Measurements from ENCODE around the gene SENP3. TPM values are rescaled to one million over a fixed set of nuclear protein-coding genes. Genes with fewer than 3 reads are reported as not detected.

SENP3 gene
- total RNA-seq, 1 experiment from 2014 or later, result 63.7 TPM

DNA sequence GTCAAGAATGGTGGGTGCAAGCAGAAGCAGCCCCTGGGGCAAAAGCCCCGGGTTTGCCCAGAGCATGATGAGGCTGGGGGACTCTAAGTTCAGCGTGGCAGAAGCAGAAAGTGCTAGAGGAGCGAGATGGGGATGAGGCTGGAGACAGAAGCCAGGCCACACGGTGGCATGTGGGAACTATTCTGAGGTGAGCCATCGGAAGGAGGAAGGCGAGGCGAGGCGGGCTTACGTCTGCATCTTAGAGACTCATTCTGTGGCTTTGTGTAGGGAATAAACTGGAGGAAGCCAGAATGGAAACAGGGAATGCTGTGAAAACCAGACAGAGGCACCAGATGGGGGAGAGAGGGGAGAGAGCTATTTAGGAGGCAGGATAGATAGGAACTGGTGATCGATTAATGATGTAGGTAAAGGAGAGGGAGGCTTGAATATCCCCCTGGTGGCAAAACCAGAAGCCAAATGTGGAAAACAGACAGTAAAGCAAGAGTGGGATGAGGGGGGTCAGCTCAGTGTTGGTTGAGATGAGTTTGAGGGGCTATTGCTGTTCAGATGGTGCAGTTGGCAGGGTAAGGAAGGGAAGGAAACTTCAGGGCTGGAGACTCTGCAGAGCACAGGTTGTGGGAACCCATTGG is 6.3 kb upstream of the SENP3 start:
- ATAC-seq (no peak), DNase-seq (ENCODE audit: low read depth, low spot score) (no peak)
- CTCF ChIA-PET, result interaction anchor here (0.6 to 0.7 kb wide), 2 partner anchors 13 to 186 kb away, joined by 3 to 8 read pairs; no protein-coding TSS in a partner anchor
- H3K36me3 ChIP-seq (ENCODE audit: control insufficient read depth, insufficient read depth, low read length), result no peaks in the 10 kb centered on the region
- BruUV-seq (replicated peaks), result no TSS peak
- H3K4me3 ChIP-seq (ENCODE audit: low read depth in 2 of 2, low read length in 2 of 2), result no peak overlapping the region
- POLR2A ChIA-PET, result no interaction called here
- no peak overlapping the region for H3K27ac ChIP-seq (ENCODE audit: low read length)
- TF ChIP-seq POLR2AphosphoS5 (IDR thresholded peaks at IDR 0.05; ENCODE audit: low read depth, low read length) (no peak), SIN3A (IDR thresholded peaks at IDR 0.05; ENCODE audit: borderline replicate concordance, insufficient read depth, low read depth, low read length) (no peak)
- intact Hi-C loops (cut with micrococcal nuclease; ENCODE audit: unreplicated experiment), result no loop called here
- no peaks in the 10 kb centered on the region for H3K9me3 ChIP-seq (ENCODE audit: control insufficient read depth, insufficient read depth, low read depth, low read length)
- in situ Hi-C loops (cut with HindIII; ENCODE audit: low pct_unique_long_range_greater_than_20kb, low sequenced_read_pairs), result no loop called here
- H3K27me3 ChIP-seq (ENCODE audit: control insufficient read depth, insufficient read depth, low read length), result no peaks in the 10 kb centered on the region
- peaks cover 26% of the 10 kb centered on the region for H3K4me1 ChIP-seq (ENCODE audit: control insufficient read depth, insufficient read depth, low read length)

DNA sequence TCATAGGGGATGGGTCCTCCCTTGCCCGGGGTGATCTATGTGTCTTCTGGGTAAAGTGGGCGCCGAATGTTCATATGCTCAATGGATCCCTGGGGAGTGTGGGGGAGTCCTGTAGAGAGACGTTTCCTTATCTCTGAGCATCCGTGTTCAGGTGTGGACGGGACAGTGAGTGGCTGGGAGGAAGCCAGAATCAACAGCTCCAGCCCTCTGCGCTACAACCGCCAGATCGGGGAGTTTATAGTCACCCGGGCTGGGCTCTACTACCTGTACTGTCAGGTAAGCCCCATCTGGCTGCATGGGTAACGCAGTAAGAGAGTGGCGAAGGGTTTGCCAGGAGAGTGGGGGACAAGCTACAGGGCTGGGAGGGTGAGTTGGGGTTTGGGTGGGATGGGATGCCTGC is 5.1 kb upstream of the SENP3 start:
- POLR2A ChIA-PET, result no interaction called here

More for the DNA sequence above, 5.1 kb upstream of the SENP3 start:
- CTCF ChIA-PET, result no interaction called here
- no peak overlapping the region for H3K4me3 ChIP-seq (ENCODE audit: low read depth in 2 of 2, low read length in 2 of 2)
- no peak overlapping the region for H3K27ac ChIP-seq (ENCODE audit: low read length)
- DNase-seq (ENCODE audit: low read depth, low spot score), result no peak
- in situ Hi-C loops (cut with HindIII; ENCODE audit: low pct_unique_long_range_greater_than_20kb, low sequenced_read_pairs), result no loop called here
- no peak for ATAC-seq
- no peaks in the 10 kb centered on the region for H3K36me3 ChIP-seq (ENCODE audit: control insufficient read depth, insufficient read depth, low read length)
- H3K9me3 ChIP-seq (ENCODE audit: control insufficient read depth, insufficient read depth, low read depth, low read length), result no peaks in the 10 kb centered on the region
- peaks cover 30% of the 10 kb centered on the region for H3K4me1 ChIP-seq (ENCODE audit: control insufficient read depth, insufficient read depth, low read length)
- H3K27me3 ChIP-seq (ENCODE audit: control insufficient read depth, insufficient read depth, low read length), result no peaks in the 10 kb centered on the region
- intact Hi-C loops (cut with micrococcal nuclease; ENCODE audit: unreplicated experiment), result no loop called here
- BruUV-seq (replicated peaks), result no TSS peak
- TF ChIP-seq POLR2AphosphoS5 (IDR thresholded peaks at IDR 0.05; ENCODE audit: low read depth, low read length) (no peak), SIN3A (IDR thresholded peaks at IDR 0.05; ENCODE audit: borderline replicate concordance, insufficient read depth, low read depth, low read length) (no peak), TCF7L2 (IDR thresholded peaks at IDR 0.05; ENCODE audit: low read depth, low read length) (no peak)
- TF ChIP-seq, protein P1, sequence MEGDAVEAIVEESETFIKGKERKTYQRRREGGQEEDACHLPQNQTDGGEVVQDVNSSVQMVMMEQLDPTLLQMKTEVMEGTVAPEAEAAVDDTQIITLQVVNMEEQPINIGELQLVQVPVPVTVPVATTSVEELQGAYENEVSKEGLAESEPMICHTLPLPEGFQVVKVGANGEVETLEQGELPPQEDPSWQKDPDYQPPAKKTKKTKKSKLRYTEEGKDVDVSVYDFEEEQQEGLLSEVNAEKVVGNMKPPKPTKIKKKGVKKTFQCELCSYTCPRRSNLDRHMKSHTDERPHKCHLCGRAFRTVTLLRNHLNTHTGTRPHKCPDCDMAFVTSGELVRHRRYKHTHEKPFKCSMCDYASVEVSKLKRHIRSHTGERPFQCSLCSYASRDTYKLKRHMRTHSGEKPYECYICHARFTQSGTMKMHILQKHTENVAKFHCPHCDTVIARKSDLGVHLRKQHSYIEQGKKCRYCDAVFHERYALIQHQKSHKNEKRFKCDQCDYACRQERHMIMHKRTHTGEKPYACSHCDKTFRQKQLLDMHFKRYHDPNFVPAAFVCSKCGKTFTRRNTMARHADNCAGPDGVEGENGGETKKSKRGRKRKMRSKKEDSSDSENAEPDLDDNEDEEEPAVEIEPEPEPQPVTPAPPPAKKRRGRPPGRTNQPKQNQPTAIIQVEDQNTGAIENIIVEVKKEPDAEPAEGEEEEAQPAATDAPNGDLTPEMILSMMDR (IDR thresholded peaks at IDR 0.05), result no peak
- TF ChIP-seq, protein P2, sequence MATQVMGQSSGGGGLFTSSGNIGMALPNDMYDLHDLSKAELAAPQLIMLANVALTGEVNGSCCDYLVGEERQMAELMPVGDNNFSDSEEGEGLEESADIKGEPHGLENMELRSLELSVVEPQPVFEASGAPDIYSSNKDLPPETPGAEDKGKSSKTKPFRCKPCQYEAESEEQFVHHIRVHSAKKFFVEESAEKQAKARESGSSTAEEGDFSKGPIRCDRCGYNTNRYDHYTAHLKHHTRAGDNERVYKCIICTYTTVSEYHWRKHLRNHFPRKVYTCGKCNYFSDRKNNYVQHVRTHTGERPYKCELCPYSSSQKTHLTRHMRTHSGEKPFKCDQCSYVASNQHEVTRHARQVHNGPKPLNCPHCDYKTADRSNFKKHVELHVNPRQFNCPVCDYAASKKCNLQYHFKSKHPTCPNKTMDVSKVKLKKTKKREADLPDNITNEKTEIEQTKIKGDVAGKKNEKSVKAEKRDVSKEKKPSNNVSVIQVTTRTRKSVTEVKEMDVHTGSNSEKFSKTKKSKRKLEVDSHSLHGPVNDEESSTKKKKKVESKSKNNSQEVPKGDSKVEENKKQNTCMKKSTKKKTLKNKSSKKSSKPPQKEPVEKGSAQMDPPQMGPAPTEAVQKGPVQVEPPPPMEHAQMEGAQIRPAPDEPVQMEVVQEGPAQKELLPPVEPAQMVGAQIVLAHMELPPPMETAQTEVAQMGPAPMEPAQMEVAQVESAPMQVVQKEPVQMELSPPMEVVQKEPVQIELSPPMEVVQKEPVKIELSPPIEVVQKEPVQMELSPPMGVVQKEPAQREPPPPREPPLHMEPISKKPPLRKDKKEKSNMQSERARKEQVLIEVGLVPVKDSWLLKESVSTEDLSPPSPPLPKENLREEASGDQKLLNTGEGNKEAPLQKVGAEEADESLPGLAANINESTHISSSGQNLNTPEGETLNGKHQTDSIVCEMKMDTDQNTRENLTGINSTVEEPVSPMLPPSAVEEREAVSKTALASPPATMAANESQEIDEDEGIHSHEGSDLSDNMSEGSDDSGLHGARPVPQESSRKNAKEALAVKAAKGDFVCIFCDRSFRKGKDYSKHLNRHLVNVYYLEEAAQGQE (IDR thresholded peaks at IDR 0.05; ENCODE audit: insufficient read depth in 1 of 2, low read depth in 2 of 2, low read length in 1 of 2), result no peak

Measured in Panc1 (cell line).